Stimulated activated CD8-positive, alpha-beta memory T cell treated with anti-CD3 and anti-CD28 coated beads, Interleukin-7, amount 100 ng/mL, for 1 hour (primary cell): ENCODE data around the gene CNTN5.

Experiments
- DNase-seq, 2 donors: peaks; one replicate each; pipeline ENCODE4 v3.0.0-alpha.2; 2020; ENCODE audit warnings: low read depth in 2 of 2

The CNTN5 gene

GRCh38 chr11:99383648-99384245 is 363.0 kb downstream of the CNTN5 start:
- DNase-seq, result no peak

GRCh38 chr11:99391245-99391644 is 370.5 kb downstream of the CNTN5 start:
- no peak for DNase-seq

DNA sequence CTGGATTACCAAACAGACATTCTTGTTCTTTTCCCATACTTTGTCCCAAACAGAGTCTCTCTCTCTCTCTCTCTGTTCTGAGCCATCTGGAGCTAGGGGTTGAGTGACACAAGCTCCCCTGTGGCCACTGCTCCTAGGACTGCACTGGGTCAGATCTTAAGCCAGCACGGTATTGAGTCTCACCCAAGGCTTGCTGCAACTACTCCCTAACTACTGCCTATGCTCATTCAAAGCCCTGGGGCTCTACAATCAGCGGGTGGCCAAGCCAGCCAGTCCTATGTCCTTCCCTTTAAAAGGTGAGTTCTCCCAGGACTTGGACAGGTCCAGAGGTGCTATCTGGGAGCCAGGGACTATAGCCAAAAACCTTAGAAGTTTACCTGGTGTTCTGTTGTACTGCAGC is 385.6 kb downstream of the CNTN5 start:
- DNase-seq, result no peak

DNA sequence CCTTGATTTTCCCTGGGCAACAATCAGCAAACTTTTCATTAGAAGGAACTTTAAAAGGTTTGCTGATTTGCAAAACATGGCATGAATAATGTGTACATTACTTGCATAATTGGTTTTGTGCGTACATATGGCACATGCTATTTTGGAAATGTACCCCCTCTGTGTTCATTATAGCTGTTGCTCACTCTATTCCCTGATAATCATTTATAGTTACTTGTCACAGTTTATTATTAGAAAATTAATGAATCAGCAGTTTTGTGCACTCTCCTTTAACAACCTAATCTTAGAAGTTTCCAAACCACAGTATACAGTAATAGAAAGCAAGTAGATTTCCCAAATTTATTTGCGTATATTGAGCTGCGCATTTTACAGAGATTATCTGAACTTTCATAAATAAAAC is 389.9 kb downstream of the CNTN5 start:
- no peak for DNase-seq

GRCh38 chr11:99418927-99419720 is 398.4 kb downstream of the CNTN5 start:
- DNase-seq, result no peak

DNA sequence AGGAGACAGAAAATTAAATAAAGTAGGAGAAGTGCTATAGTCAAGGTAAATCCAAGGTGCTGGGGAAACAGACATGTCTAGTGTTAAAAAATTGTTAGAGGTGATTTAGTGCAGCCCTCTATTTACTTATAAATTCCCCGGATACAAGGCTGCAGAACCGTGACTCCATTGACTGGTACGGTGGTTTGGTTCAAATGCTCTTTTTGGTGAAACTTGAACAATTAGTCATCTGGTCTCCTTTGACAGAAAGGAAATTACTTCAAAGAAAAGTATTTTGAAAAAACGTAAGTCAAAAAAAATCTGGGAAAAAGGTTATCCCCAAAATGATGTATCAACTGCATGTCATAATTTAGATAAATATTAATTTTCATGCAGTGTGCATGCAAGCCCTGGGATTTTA is 399.2 kb downstream of the CNTN5 start:
- DNase-seq, result no peak

DNA sequence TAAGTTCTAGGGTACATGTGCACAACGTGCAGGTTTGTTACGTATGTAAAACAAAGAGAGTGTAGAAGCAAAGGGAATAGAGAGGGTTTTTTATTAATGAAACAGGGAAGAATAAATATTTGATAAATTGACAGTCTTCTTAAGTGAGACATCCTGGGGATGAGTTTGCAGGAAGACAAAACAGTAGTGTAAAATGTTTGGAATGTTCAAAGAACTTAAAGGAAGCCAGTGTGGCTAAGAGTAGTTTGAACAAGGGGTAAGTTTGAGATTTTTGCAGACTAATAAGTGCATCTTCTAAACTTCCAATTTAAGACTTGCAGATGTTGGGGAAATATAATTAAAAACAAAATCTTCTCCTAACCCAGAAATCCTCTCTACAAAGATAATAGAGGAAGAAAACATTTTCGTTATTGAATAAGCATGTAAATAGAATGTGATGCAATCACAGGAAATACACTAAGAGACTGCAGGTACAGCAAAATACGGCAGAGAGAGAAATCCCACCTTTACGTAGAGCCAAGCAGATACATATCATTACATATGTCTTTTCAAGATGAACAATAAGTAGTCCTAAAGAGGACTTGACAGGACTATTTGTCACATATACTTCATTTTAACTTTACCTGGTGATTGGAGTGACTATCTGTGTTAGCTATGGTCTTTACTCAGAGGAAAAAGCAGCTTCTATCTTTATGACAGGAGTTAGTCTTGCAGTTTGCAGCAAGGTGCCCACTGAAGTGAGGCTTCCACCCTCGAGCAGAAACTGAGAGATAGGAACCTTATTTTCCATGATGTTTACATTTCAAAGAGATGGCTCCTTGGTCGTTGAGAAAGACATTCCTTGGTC is 402.1 kb downstream of the CNTN5 start:
- DNase-seq, result no peak

- no peak for DNase-seq
These were observed 402.8 kb downstream of the CNTN5 start for GRCh38 chr11:99423428-99423983.

DNA sequence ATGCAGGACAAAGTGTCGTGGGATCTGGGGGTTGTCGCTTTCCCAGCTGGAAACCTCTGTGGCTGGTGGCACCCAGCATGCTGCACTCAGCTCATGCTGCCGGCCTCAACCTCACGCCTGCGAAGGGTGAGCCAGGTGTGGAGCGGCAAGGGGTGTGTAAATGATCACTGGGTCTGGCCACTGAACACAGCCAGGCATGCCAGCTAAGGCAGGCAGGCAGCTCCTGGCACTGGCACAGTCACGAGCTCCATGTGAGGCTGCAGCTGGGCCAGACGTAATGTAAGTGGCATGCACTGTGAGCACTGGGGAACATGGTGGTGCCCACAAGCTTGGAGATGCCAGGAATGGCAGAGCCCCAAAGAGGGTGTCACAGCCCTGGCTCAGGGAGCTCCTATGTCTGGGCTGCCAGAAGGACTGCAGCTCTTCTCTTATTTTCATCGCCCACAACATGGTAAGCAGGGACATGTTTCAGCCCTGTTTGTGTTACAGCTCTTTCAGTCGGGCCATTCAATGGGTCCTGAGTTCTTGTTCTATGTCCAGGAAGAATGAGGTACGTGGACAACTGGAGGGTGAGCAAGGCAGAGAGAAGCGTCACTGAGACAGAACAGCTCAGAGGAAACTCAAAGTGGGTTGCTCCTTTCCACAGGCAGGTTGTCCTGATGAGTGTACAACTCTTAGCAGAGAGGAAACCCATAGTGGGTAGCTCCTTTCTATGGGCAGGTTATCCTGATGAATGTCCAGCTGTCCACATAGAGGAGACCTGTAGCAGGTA is 403.8 kb downstream of the CNTN5 start:
- DNase-seq, result no peak

DNA sequence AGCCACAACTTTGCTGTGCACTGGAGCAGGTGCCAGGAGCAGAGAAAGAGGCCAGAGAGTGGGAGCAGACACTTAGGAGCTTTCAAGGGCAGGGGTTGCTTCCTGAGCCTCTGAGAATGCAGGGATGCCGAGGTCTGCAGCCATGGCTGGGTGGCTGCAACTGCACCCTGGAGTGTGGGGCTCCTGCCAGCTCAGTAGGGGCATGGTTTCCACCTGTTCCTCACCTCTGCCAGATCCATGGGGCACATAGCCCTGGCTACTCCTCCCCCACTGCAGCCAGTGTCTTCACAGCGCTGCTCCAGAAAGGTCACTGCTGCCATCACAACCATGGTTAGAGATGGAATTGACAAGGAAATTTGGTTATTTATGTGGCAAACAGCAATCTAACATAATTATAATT is 404.8 kb downstream of the CNTN5 start:
- no peak for DNase-seq

DNA sequence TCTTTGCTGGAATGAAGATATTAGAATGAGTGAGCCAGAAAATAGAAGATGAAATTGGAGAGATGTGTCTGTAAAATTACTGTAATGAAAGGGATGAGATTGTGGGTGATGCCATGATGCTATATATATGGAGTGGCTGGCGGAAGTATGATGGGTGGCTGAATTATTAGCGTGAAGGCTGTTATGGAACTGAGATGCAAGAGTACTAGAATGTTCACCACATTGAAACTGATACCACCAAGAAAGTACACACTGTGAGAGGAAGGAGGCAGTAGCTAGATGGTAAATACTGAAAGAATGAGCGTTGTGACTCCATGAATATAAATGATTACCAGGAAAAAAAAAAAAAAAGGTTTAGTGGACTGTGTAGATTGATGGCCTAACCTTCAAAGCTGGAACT is 411.9 kb downstream of the CNTN5 start:
- DNase-seq, result no peak

- no peak for DNase-seq
These were observed 422.5 kb downstream of the CNTN5 start for GRCh38 chr11:99443276-99443675.

DNA sequence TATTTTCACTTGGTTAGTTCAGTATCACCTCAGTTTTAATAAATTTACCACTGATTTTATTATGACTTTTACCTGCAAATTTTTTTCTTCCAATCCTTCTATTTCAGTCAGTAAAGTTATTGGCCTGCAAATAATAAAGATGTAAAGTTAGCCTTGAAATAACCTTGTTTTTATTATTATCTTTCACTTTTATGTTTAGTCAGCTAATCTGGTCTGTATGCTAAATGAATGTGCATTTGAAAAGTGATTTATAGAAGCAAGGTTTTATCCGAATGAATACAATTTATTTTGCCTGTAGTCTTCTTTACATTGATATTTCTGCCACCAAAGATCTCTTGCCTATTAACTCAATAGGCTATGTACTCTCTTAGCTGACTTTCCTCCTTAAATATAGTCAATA is 425.7 kb downstream of the CNTN5 start:
- DNase-seq, result no peak

GRCh38 chr11:99449345-99449744 is 428.6 kb downstream of the CNTN5 start:
- no peak for DNase-seq

DNA sequence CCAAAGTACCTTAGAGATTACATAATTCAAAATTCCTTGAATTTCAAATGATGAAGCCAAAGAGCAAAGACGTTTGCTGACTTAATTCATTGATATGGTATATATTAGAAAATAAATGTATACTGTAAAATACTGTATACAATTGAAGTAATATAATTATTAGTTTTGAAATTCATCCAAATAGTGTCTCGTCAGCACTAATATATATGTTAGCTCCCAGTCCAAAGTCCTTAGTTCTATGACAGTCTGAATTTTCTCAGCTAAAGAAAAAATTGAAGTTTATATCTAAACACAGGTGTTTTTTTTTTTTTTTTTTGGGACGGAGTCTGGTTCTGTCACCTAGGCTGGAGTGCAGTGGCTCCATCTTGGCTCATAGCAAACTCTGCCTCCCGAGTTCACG is 431.3 kb downstream of the CNTN5 start:
- DNase-seq, result no peak

DNA sequence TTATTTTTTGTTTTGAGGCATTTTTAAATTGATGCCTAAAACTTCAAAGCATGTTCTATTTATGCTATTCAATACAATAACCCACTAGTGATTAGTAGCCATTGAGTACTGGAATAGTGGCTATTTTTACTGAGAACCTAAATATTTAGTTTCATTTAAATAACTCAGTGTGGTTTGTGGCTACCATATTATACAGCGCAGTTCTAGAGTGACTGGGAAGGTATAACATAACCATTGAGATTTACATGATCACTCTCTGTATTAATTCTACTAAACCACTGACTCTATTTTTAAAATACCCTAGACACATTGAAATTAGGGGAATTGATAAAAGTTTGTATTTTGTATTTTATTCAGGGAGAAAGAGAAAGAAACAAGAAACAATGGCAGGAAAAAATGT is 441.2 kb downstream of the CNTN5 start:
- DNase-seq, result no peak

GRCh38 chr11:99464985-99465384 is 444.2 kb downstream of the CNTN5 start:
- DNase-seq, result no peak

GRCh38 chr11:99489581-99489980 is 468.8 kb downstream of the CNTN5 start:
- no peak for DNase-seq

DNA sequence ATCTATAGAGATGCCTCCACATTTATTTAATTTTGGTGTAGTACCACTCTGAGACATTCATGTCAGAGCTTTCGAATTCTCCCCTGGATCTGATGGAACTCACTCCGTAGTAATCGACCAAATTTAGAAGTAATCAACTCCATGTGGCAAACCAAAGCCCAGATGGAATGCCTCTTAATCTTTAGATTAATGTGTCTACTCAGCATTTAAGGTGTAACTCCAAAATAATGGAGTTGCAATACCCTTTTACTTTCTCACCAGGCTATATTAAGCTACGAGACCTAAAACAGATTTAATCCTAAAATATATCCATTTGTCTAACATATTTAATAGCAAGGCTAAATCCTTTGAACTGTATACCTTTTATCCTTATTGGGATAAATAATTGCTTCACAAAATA is 473.3 kb downstream of the CNTN5 start:
- no peak for DNase-seq

- DNase-seq, result no peak
These were observed 480.9 kb downstream of the CNTN5 start for GRCh38 chr11:99501655-99502054.

DNA sequence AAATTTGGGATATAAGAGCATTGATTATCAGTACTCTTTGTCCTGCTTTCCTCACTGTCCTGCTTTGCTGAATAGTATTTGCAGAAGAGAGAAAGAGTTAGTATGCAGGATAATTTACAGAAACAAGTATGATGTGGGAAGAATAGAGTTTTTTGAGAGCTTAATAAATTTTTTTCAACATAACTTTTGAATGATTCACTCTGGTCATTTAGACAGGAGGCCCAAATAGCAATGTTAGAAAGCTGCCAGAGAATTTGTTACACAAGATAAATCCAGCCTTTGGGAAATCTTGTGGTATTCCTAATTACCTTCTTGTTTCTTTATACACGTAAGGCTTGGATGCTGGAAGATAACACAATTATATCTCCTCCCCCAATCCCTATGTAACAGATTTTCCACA is 484.6 kb downstream of the CNTN5 start:
- DNase-seq, result no peak

GRCh38 chr11:99505831-99506230 is 485.1 kb downstream of the CNTN5 start:
- DNase-seq, result no peak
